ENCODE measurements around the gene ZNF154. TPM values are rescaled to one million over a fixed set of nuclear protein-coding genes. Genes with fewer than 3 reads are reported as not detected.

Gene ZNF154
- polyA plus RNA-seq, 1 experiment, result 1.5 TPM

- no peak for TF ChIP-seq CTCF (IDR thresholded peaks at IDR 0.05; ENCODE audit: insufficient read depth, low read depth, low read length)
- peaks cover 7% of the 10 kb centered on the region for H3K36me3 ChIP-seq (ENCODE audit: control insufficient read depth, insufficient read depth, low read length)
- H3K4me3 ChIP-seq (ENCODE audit: low read depth, low read length), result no peak overlapping the region
- no peak for DNase-seq (ENCODE audit: low read depth)
- H3K27me3 ChIP-seq (ENCODE audit: control insufficient read depth, insufficient read depth, low read length), result no peaks in the 10 kb centered on the region
- ChIA-PET POLR2A (no interaction called here), CTCF (no interaction called here)
These were observed 7.4 kb downstream of the ZNF154 start for GRCh38 chr19:57701625-57702024.

GRCh38 chr19:57689750-57690149 is 19.3 kb downstream of the ZNF154 start:
- ChIA-PET CTCF (interaction anchor here (1.5 kb wide), 1 partner anchor 8 kb away, joined by 3 read pairs; the partner anchor contains the start of gene ZNF551), POLR2A (no interaction called here)
- Histone ChIP-seq H3K4me3 (ENCODE audit: low read depth, low read length) (no peak overlapping the region), H3K36me3 (ENCODE audit: control insufficient read depth, insufficient read depth, low read length) (peaks cover 8% of the 10 kb centered on the region), H3K27me3 (ENCODE audit: control insufficient read depth, insufficient read depth, low read length) (no peaks in the 10 kb centered on the region)
- no peak for DNase-seq (ENCODE audit: low read depth)
- no peak for TF ChIP-seq CTCF (IDR thresholded peaks at IDR 0.05; ENCODE audit: insufficient read depth, low read depth, low read length)

- Histone ChIP-seq H3K27me3 (ENCODE audit: control insufficient read depth, insufficient read depth, low read length) (no peaks in the 10 kb centered on the region), H3K4me3 (ENCODE audit: low read depth, low read length) (no peak overlapping the region), H3K36me3 (ENCODE audit: control insufficient read depth, insufficient read depth, low read length) (peaks cover 12% of the 10 kb centered on the region)
- DNase-seq (ENCODE audit: low read depth), result no peak
- POLR2A ChIA-PET, result no interaction called here
- CTCF ChIA-PET, result no interaction called here
- no peak for TF ChIP-seq CTCF (IDR thresholded peaks at IDR 0.05; ENCODE audit: insufficient read depth, low read depth, low read length)
These were observed 20.8 kb downstream of the ZNF154 start for GRCh38 chr19:57688011-57688763.

DNA sequence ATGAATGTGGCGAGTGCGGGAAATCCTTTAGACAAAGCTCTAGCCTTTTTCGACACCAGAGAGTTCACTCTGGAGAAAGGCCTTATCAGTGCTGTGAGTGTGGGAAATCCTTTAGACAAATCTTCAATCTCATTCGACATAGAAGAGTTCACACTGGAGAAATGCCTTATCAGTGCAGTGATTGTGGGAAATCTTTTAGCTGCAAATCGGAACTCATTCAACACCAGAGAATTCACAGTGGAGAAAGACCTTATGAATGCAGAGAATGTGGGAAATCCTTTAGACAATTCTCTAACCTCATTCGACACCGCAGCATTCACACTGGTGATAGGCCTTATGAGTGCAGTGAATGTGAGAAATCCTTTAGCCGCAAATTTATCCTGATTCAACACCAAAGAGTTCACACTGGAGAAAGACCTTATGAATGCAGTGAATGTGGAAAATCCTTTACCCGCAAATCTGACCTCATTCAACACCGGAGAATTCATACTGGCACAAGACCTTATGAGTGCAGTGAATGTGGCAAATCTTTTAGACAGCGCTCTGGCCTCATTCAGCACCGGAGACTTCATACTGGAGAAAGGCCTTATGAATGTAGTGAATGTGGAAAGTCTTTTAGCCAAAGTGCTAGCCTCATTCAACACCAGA is 21.5 kb downstream of the ZNF154 start:
- ChIA-PET POLR2A (no interaction called here), CTCF (no interaction called here)
- no peak for TF ChIP-seq CTCF (IDR thresholded peaks at IDR 0.05; ENCODE audit: insufficient read depth, low read depth, low read length)
- Histone ChIP-seq H3K27me3 (ENCODE audit: control insufficient read depth, insufficient read depth, low read length) (no peaks in the 10 kb centered on the region), H3K4me3 (ENCODE audit: low read depth, low read length) (no peak overlapping the region), H3K36me3 (ENCODE audit: control insufficient read depth, insufficient read depth, low read length) (peaks cover 12% of the 10 kb centered on the region)
- no peak for DNase-seq (ENCODE audit: low read depth)

DNA sequence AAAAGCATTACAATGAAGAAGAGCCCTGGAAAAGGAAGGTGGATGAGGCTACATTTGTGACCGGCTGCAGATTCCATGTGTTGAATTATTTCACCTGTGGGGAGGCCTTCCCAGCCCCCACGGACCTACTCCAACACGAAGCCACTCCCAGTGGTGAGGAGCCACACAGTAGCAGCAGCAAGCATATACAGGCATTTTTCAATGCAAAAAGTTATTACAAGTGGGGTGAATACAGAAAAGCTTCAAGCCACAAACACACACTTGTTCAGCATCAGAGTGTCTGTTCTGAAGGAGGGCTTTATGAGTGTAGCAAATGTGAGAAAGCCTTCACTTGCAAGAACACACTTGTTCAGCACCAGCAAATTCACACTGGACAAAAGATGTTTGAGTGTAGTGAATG is 22.3 kb downstream of the ZNF154 start:
- CTCF ChIA-PET, result no interaction called here
- no peak for TF ChIP-seq CTCF (IDR thresholded peaks at IDR 0.05; ENCODE audit: insufficient read depth, low read depth, low read length)
- peaks cover 12% of the 10 kb centered on the region for H3K36me3 ChIP-seq (ENCODE audit: control insufficient read depth, insufficient read depth, low read length)

More for the DNA sequence above, 22.3 kb downstream of the ZNF154 start:
- H3K4me3 ChIP-seq (ENCODE audit: low read depth, low read length), result no peak overlapping the region
- DNase-seq (ENCODE audit: low read depth), result no peak
- POLR2A ChIA-PET, result no interaction called here
- H3K27me3 ChIP-seq (ENCODE audit: control insufficient read depth, insufficient read depth, low read length), result no peaks in the 10 kb centered on the region
